Panc1 (cell line): ENCODE measurements around the gene D2HGDH. TPM values are rescaled to one million over a fixed set of nuclear protein-coding genes. Genes with fewer than 3 reads are reported as not detected.
A peak's percentile ranks its signal among the peaks of the same experiment; 100 is the strongest.

Experiments used
- ATAC-seq: fragments of 200-7000 bp; cut with Tn5 transposase; 2 replicates; pipeline ENCODE4 v1.9.1; 2020; ENCODE audit warnings: mild to moderate bottlenecking, moderate library complexity
- BruUV-seq: library from RNA; stranded (reverse); fragments of 400-500 nt; replicated peaks from 2 replicates; lab custom pipeline; 2021; lab: Mats Ljungman, UMichigan
- CTCF ChIA-PET: fragments of 300-600 bp; sonication (Branson Sonifier 250); formaldehyde crosslinking; loops from one replicate; lab custom pipeline; 2022; ENCODE audit warnings: antibody characterized with exemption; lab: Charles Lee
- POLR2A ChIA-PET: fragments of 300-600 bp; sonication (Branson Sonifier 250); formaldehyde crosslinking; loops from one replicate; lab custom pipeline; 2022; ENCODE audit warnings: antibody characterized with exemption; lab: Charles Lee
- DNase-seq: peaks from one replicate; pipeline ENCODE4 v3.0.0-alpha.2; 2010; ENCODE audit warnings: low read depth, low spot score
- H3K27ac ChIP-seq: 2 replicates; pipeline ENCODE4 v1.5.1; 2011; ENCODE audit warnings: mild to moderate bottlenecking, low read length, inconsistent platforms
- H3K27me3 ChIP-seq: fragments of 200-500 bp; sonication (Bioruptor generic); 2 replicates; pipeline ENCODE4 v1.6.0; 2014; ENCODE audit warnings: low read length, inconsistent platforms; ENCODE audit not compliant: control insufficient read depth, insufficient read depth
- H3K36me3 ChIP-seq: fragments of 200-500 bp; sonication (Bioruptor generic); 2 replicates; pipeline ENCODE4 v1.5.1; 2014; ENCODE audit warnings: inconsistent platforms, mild to moderate bottlenecking, low read length, moderate library complexity; ENCODE audit not compliant: control insufficient read depth, insufficient read depth
- H3K4me1 ChIP-seq: 2 replicates; pipeline ENCODE4 v1.5.1; 2011; ENCODE audit warnings: inconsistent platforms, mild to moderate bottlenecking, low read length, moderate library complexity; ENCODE audit not compliant: control insufficient read depth, insufficient read depth
- H3K4me3 ChIP-seq, 2 experiments: 2 replicates each; pipeline ENCODE4 v1.5.1; 2011 to 2012; ENCODE audit warnings: low read depth in 2 of 2, low read length in 2 of 2, mild to moderate bottlenecking in 2 of 2, inconsistent platforms in 1 of 2, moderate library complexity in 1 of 2
- H3K9me3 ChIP-seq: fragments of 200-500 bp; sonication (Bioruptor generic); 2 replicates; pipeline ENCODE4 v1.5.1; 2014; ENCODE audit warnings: low read depth, mild to moderate bottlenecking, inconsistent platforms, low read length, moderate library complexity; ENCODE audit not compliant: control insufficient read depth, insufficient read depth
- POLR2AphosphoS5 ChIP-seq: IDR thresholded peaks from 2 replicates; pipeline ENCODE4 v1.6.1; 2012; ENCODE audit warnings: mild to moderate bottlenecking, low read depth, low read length, moderate library complexity
- REST ChIP-seq, 2 experiments: IDR thresholded peaks; 2 replicates each; pipeline ENCODE4 v1.6.1; 2011 to 2012; ENCODE audit warnings: low read depth in 2 of 2, control low read depth in 1 of 2, low read length in 1 of 2, mild to moderate bottlenecking in 1 of 2, moderate library complexity in 1 of 2; ENCODE audit not compliant: insufficient read depth in 1 of 2
- SIN3A ChIP-seq: IDR thresholded peaks from 2 replicates; pipeline ENCODE4 v1.6.1; 2012; ENCODE audit warnings: low read depth, mild to moderate bottlenecking, low read length, moderate library complexity, borderline replicate concordance; ENCODE audit not compliant: insufficient read depth
- TCF7L2 ChIP-seq: IDR thresholded peaks from 2 replicates; pipeline ENCODE4 v1.6.1; 2011; ENCODE audit warnings: mild to moderate bottlenecking, low read depth, low read length, inconsistent platforms
- in situ Hi-C: cut with HindIII; loops from 2 replicates; pipeline ENCODE4 v1.10.0; 2016; ENCODE audit warnings: low sequenced_read_pairs, low pct_unique_long_range_greater_than_20kb
- intact Hi-C: fragments of 100-400 bp; cut with micrococcal nuclease; formaldehyde crosslinking; loops from one replicate; pipeline ENCODE4 v1.10.0; 2022; ENCODE audit not compliant: unreplicated experiment
- total RNA-seq: library from RNA; stranded (reverse); gene quantifications from one replicate; pipeline ENCODE4 v1.2.1, GENCODE V29; 2021; ENCODE audit not compliant: unreplicated experiment
- TF ChIP-seq, protein P1 (sequence below): fragments of 450-650 bp; IDR thresholded peaks from 2 replicates; pipeline ENCODE4 v1.5.1; 2017; ENCODE audit warnings: mild to moderate bottlenecking

The D2HGDH gene
- total RNA-seq, 1 experiment from 2014 or later: 53.0 TPM

GRCh38 chr2:241771286-241772062 is 37.0 kb downstream of the D2HGDH start:
- Histone ChIP-seq H3K27me3 (no peaks in the 10 kb centered on the region), H3K9me3 (no peaks in the 10 kb centered on the region), H3K27ac (peak overlapping the region; percentile 23; the same call in 1 of the 2 replicates), H3K36me3 (no peaks in the 10 kb centered on the region), H3K4me1 (peaks cover 28% of the 10 kb centered on the region), H3K4me3 (no peak overlapping the region)
- intact Hi-C loops: no loop called here
- POLR2A ChIA-PET: no interaction called here
- CTCF ChIA-PET: no interaction called here
- DNase-seq (no peak), ATAC-seq (no peak)
- in situ Hi-C loops: no loop called here
- no peak for TF ChIP-seq SIN3A
- TF ChIP-seq, protein P1, sequence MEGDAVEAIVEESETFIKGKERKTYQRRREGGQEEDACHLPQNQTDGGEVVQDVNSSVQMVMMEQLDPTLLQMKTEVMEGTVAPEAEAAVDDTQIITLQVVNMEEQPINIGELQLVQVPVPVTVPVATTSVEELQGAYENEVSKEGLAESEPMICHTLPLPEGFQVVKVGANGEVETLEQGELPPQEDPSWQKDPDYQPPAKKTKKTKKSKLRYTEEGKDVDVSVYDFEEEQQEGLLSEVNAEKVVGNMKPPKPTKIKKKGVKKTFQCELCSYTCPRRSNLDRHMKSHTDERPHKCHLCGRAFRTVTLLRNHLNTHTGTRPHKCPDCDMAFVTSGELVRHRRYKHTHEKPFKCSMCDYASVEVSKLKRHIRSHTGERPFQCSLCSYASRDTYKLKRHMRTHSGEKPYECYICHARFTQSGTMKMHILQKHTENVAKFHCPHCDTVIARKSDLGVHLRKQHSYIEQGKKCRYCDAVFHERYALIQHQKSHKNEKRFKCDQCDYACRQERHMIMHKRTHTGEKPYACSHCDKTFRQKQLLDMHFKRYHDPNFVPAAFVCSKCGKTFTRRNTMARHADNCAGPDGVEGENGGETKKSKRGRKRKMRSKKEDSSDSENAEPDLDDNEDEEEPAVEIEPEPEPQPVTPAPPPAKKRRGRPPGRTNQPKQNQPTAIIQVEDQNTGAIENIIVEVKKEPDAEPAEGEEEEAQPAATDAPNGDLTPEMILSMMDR: no peak
- BruUV-seq: no TSS peak

GRCh38 chr2:241772063-241772499 is 37.7 kb downstream of the D2HGDH start:
- Histone ChIP-seq H3K4me1 (peaks cover 28% of the 10 kb centered on the region), H3K27ac (no peak overlapping the region), H3K27me3 (no peaks in the 10 kb centered on the region), H3K9me3 (no peaks in the 10 kb centered on the region), H3K4me3 (no peak overlapping the region), H3K36me3 (no peaks in the 10 kb centered on the region)
- intact Hi-C loops: no loop called here
- ATAC-seq: no peak
- DNase-seq: no peak
- in situ Hi-C loops: no loop called here
- POLR2A ChIA-PET: no interaction called here
- CTCF ChIA-PET: no interaction called here
- TF ChIP-seq TCF7L2 (no peak; the same call in 1 of the 2 replicates), REST (IDR thresholded peaks at IDR 0.05; ENCODE audit: insufficient read depth in 1 of 2, low read depth in 2 of 2, low read length in 1 of 2) (no peak), POLR2AphosphoS5 (no peak), SIN3A (no peak)
- TF ChIP-seq, protein P1: no peak
- TSS peak; percentile 56 for BruUV-seq
